HAP-1 (cell line): ENCODE data around the gene SYCP2L.
A peak's percentile ranks its signal among the peaks of the same experiment; 100 is the strongest.

Source experiments
- DNase-seq, 2 experiments: peaks; one replicate each; pipeline ENCODE4 v3.0.0-alpha.2; 2016 to 2020; ENCODE audit warnings: low spot score in 2 of 2
- H3K27me3 ChIP-seq: fragments of 250-450 bp; sonication (Bioruptor Pico); 2 replicates; pipeline ENCODE4 v1.5.1; 2020; ENCODE audit warnings: low read depth, mild to moderate bottlenecking, moderate library complexity
- H3K36me3 ChIP-seq: fragments of 250-450 bp; sonication (Bioruptor Pico); replicated peaks from 2 replicates; pipeline ENCODE4 v1.5.1; 2020; ENCODE audit warnings: mild to moderate bottlenecking
- H3K4me1 ChIP-seq: fragments of 250-450 bp; sonication (Bioruptor Pico); 2 replicates; pipeline ENCODE4 v1.5.1; 2020; ENCODE audit warnings: mild to moderate bottlenecking
- H3K4me3 ChIP-seq: fragments of 250-450 bp; sonication (Bioruptor Pico); 2 replicates; pipeline ENCODE4 v1.5.1; 2020; ENCODE audit warnings: mild to moderate bottlenecking, moderate library complexity
- H3K9me3 ChIP-seq: fragments of 250-450 bp; sonication (Bioruptor Pico); 2 replicates; pipeline ENCODE4 v1.5.1; 2020; ENCODE audit warnings: mild to moderate bottlenecking, moderate library complexity
- in situ Hi-C: fragments of 300-500 bp; cut with MboI; formaldehyde crosslinking; loops from 3 replicates; pipeline ENCODE4 v1.14.3; 2020; ENCODE audit warnings: low sequenced_read_pairs, inconsistent platforms, mixed read lengths

SYCP2L gene

DNA sequence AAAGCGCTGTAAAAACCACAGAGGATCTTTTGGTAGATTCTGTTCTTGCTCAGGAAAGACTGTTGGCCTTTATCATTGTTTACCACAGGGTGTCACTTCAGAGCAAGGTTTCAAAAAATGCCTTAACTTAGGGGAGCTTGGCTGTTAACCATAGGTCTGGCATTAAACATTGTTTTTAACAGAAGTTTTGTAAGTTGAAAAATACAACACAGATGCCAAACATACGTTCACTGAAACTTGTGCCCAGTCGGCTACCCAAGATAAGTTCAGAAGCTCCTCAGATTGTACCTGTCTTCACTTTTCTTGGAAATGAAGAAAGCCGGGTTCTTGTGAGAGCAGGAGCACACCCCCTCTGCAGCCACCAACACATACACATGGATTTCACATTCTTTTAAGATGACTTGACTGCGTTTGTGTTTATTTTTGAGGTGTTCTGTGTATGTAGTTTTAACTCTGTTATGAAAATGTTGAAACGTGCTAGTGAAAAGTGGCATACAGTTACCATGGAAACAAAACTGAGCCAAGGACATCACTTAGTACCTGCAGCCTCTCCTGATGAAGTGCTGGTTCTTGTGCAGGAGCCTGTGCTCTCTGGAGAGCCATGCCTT is 64.9 kb downstream of the SYCP2L start:
- peak in 1 of 2 experiments; percentile 18 for DNase-seq
- Histone ChIP-seq H3K4me3 (no peak overlapping the region), H3K9me3 (no peaks in the 10 kb centered on the region), H3K36me3 (no peaks in the 10 kb centered on the region), H3K4me1 (no peaks in the 10 kb centered on the region), H3K27me3 (no peaks in the 10 kb centered on the region)
- in situ Hi-C loops: loop anchor here (10.0 kb wide), 1 partner anchor 543 kb away; no protein-coding TSS in a partner anchor

DNA sequence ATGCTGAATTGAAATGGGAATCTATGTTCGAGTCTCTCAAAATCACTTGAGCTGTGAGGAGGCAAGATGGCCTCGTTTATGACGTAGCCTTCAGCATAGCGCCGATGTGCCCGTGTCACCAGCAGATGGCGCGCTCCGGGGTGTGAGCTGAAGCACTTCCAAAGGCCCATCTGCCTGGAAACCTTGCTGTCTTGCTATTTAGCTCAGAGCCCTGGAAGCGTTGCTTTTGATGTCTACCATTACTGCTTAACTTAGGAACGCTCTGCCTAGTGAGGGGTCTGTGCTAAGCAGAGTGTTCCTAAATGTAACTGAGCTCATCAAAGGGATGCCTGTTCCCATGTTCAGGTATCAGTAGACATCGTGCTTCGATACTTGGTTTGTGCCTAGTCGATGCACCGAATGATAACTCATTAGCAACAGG is 67.7 kb downstream of the SYCP2L start:
- H3K4me1 ChIP-seq: no peaks in the 10 kb centered on the region
- DNase-seq: peak; percentile 59 to 93
- H3K36me3 ChIP-seq: peaks cover 3% of the 10 kb centered on the region
- in situ Hi-C loops: loop anchor here (5.0 to 10.0 kb wide), 2 partner anchors 113 to 540 kb away; no protein-coding TSS in a partner anchor
- H3K27me3 ChIP-seq: no peaks in the 10 kb centered on the region
- H3K9me3 ChIP-seq: no peaks in the 10 kb centered on the region
- H3K4me3 ChIP-seq: no peak overlapping the region

DNA sequence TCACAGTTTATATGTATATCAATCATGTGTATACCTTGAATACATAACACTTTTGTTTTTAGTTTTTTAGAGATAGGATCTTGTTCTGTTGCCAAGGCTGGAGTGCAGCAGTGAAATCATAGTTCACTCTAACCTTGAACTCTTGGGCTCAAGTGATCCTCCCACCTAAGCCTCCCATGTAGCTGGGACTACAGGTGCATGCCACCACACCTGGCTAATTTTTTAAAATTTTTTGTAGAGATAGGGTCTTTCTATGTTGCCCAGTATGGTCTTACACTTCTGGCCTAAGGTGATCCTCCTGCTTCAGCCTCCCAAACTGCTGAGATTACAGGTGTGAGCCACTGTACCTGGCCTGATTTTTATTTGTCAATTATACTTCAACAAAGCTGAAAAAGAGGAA is 69.9 kb downstream of the SYCP2L start:
- no peaks in the 10 kb centered on the region for H3K27me3 ChIP-seq
- DNase-seq: no peak
- no peaks in the 10 kb centered on the region for H3K9me3 ChIP-seq
- in situ Hi-C loops: loop anchor here (5.0 to 10.0 kb wide), 2 partner anchors 111 to 538 kb away; no protein-coding TSS in a partner anchor
- H3K4me1 ChIP-seq: no peaks in the 10 kb centered on the region
- no peak overlapping the region for H3K4me3 ChIP-seq
- peaks cover 3% of the 10 kb centered on the region for H3K36me3 ChIP-seq

DNA sequence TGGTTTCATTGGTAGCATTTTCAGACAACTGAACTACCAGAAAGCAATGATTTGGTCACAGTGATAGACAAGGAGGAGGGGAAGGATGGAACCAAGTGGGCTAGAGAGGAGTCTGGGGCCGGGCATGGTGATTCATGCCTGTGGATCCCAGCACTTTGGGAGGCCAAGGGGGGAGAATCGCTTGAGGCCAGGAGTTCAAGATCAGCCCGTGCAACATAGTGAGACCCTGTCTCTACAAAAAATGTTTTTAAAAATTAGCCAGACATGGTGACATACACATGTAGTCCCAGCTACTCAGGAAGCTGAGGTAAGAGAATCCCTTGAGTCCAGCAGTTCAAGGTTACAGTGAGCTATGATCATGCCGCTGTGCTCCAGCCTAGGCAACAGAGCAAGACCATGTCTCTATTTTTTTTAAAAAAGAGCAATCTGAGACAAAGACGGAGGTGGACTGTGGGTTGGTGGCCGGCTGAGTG is 70.6 kb downstream of the SYCP2L start:
- H3K27me3 ChIP-seq: no peaks in the 10 kb centered on the region
- no peak for DNase-seq
- no peaks in the 10 kb centered on the region for H3K9me3 ChIP-seq
- H3K4me3 ChIP-seq: no peak overlapping the region
- in situ Hi-C loops: loop anchor here (5.0 to 10.0 kb wide), 2 partner anchors 110 to 537 kb away; no protein-coding TSS in a partner anchor
- H3K36me3 ChIP-seq: peaks cover 3% of the 10 kb centered on the region
- no peaks in the 10 kb centered on the region for H3K4me1 ChIP-seq

DNA sequence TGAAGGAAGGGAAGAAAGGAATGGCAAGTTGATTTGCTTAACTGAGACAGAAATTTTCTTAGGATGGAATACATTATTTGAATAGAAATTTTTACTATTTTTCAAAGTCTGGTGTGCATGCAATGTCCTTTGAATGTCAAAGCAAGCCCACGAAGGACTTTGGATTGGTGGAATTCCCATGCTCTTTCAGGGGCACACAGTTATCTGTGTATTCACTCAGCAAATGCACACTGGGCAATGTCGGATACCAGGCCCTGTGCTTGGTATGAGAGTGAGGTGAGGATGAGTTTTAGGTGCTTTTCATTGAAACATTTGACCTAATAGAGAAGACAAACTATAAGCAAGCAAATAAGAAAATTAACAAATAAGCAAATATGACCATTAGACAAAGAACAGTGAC is 73.3 kb downstream of the SYCP2L start:
- H3K27me3 ChIP-seq: no peaks in the 10 kb centered on the region
- no peaks in the 10 kb centered on the region for H3K4me1 ChIP-seq
- H3K4me3 ChIP-seq: no peak overlapping the region
- no peak for DNase-seq
- in situ Hi-C loops: no loop called here
- peaks cover 3% of the 10 kb centered on the region for H3K36me3 ChIP-seq
- no peaks in the 10 kb centered on the region for H3K9me3 ChIP-seq

DNA sequence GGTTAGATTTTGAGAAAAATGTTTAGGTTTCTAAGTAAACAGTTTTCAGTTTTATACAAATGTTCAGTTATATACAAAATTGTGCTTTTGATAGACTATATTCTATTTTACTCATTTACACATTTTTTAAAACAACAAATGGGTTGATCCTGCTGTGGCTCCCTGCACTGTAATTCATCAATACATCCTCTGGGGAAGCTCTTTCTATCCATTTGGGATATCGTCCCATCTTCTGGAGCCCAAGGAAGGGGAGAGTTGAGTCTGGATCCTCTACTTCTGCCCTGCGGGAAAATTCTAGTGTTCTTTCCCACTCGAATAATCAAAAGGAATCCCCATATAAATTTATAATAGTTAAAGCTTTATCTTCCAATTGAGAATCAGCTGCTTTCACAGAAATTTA is 75.0 kb downstream of the SYCP2L start:
- in situ Hi-C loops: no loop called here
- Histone ChIP-seq H3K27me3 (no peaks in the 10 kb centered on the region), H3K4me3 (no peak overlapping the region), H3K4me1 (no peaks in the 10 kb centered on the region), H3K9me3 (no peaks in the 10 kb centered on the region), H3K36me3 (peaks cover 9% of the 10 kb centered on the region)
- no peak for DNase-seq

DNA sequence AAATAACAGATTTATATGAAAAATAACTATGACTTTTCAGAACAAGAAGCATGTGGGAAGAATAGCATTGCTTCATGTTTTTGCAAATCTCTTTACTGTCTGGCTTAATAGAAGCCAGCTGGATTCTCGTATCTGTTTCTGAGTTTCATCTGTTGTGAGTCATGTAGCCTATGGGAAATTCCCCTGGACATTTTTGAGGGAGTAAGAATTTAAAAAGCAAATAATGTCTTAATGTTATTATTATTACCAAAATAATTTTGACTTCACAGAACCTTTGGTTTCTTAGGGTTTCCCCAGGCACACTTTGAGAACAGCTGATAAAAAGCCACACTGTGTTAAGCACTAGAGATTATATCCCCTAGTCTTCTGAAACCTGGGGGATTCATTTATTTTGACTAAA is 75.8 kb downstream of the SYCP2L start:
- H3K4me1 ChIP-seq: no peaks in the 10 kb centered on the region
- no peak overlapping the region for H3K4me3 ChIP-seq
- H3K36me3 ChIP-seq: peaks cover 9% of the 10 kb centered on the region
- no peaks in the 10 kb centered on the region for H3K27me3 ChIP-seq
- no peak for DNase-seq
- in situ Hi-C loops: no loop called here
- no peaks in the 10 kb centered on the region for H3K9me3 ChIP-seq

DNA sequence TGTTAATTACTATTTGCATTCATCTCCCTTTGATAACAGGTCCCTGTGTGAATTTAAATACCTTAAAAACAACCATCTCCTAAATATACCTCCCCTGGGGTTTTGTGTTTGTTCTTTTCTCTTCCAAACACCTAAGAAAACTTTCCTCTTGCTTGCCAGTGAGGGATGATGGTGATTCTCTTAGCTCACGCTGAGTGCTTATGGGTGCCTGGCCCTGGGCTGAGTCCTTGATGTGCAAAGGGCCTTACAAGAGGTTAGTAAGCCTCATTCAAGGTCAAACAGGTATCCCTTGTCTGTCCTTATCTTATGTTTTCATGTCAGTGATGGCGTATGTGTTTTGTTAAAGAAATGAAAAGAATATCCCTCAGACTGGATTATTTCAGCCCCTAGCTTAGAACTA is 76.3 kb downstream of the SYCP2L start:
- peaks cover 9% of the 10 kb centered on the region for H3K36me3 ChIP-seq
- H3K9me3 ChIP-seq: no peaks in the 10 kb centered on the region
- H3K27me3 ChIP-seq: no peaks in the 10 kb centered on the region
- no peaks in the 10 kb centered on the region for H3K4me1 ChIP-seq
- no peak for DNase-seq
- no peak overlapping the region for H3K4me3 ChIP-seq
- in situ Hi-C loops: no loop called here

DNA sequence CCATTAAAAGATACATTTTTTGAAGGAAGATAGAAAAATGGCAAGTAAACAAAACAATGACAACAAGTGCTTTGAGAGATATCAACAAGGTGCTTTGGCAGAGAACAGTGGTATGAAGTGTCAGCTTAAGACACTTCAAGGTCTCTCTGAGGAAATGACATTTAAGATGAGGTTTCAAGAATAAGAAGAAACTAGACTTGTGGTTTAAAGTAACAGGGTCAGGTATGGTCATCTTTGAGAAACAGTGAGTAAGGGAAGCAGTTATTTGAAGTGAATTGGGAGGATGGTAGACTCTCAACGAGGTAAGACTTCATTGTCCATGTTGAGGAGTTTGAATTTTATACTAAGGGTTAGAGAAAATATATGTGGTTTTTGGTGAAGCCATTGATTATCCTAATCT is 77.8 kb downstream of the SYCP2L start:
- Histone ChIP-seq H3K4me3 (no peak overlapping the region), H3K27me3 (no peaks in the 10 kb centered on the region), H3K4me1 (no peaks in the 10 kb centered on the region), H3K36me3 (peaks cover 6% of the 10 kb centered on the region; the same call in 1 of the 2 replicates), H3K9me3 (no peaks in the 10 kb centered on the region)
- in situ Hi-C loops: no loop called here
- DNase-seq: no peak

DNA sequence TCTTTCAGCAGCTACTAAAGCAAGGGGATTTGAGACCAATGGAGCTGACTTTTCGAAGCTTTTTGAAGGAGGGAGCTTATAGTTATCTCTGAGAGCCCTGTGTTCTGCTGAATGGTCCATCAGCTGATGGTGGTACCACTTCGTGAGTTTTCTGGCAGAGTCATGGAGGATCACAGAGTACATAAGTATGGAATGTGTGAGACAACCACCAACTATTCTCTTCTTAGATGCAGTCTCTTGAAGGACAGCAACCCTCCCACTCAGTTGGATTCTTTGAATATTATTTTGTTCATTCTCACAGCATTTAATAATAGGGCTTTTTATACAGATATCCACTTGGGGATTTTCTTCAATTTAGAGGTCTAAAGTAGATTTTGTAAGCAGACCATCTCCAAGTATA is 81.9 kb downstream of the SYCP2L start:
- no peaks in the 10 kb centered on the region for H3K27me3 ChIP-seq
- no peaks in the 10 kb centered on the region for H3K4me1 ChIP-seq
- in situ Hi-C loops: no loop called here
- no peaks in the 10 kb centered on the region for H3K9me3 ChIP-seq
- H3K4me3 ChIP-seq: no peak overlapping the region
- no peak for DNase-seq
- H3K36me3 ChIP-seq: peaks cover 6% of the 10 kb centered on the region; the same call in 1 of the 2 replicates

DNA sequence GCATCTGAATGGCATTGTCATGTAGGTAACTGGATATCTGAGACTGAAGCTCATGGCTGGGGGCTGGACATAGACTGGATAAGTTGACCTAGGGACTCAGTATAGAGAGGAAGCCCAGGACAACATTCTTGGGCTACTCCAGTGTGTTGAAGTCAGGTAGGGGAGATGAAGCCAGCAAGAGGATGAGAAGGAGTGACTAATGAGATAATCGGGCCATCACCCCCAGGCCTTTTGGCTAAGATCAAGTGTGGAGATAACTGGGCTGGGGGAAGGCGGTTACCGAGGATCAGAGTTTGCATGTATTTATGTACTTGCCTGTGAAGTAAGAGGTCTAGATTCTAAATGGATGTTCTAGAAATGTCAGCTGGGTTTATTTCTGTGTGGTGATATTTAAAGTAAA is 83.9 kb downstream of the SYCP2L start:
- Histone ChIP-seq H3K4me1 (no peaks in the 10 kb centered on the region), H3K4me3 (no peak overlapping the region), H3K36me3 (peaks cover 10% of the 10 kb centered on the region), H3K9me3 (no peaks in the 10 kb centered on the region), H3K27me3 (no peaks in the 10 kb centered on the region)
- DNase-seq: no peak
- in situ Hi-C loops: no loop called here

DNA sequence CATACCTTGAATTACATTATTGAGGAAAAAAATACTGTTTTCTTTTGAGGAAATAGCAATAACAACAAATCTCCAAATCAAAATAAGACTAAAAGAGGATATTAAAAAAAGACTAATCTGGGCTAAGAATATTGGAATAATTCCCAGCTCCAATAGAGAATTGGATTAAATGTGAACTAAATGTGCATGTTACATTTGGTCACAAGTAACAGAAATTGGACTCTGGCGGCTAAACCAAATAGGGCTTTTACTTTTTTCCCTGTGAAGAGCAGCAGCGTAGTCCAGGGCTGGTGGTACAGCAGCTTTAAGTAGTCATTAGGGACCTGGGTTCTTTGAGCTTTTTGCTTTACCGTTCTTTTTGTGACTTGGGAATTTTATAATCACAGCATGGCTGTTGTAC is 85.3 kb downstream of the SYCP2L start:
- H3K36me3 ChIP-seq: peaks cover 3% of the 10 kb centered on the region
- no peak for DNase-seq
- H3K9me3 ChIP-seq: no peaks in the 10 kb centered on the region
- in situ Hi-C loops: no loop called here
- no peaks in the 10 kb centered on the region for H3K27me3 ChIP-seq
- H3K4me3 ChIP-seq: no peak overlapping the region
- H3K4me1 ChIP-seq: no peaks in the 10 kb centered on the region

DNA sequence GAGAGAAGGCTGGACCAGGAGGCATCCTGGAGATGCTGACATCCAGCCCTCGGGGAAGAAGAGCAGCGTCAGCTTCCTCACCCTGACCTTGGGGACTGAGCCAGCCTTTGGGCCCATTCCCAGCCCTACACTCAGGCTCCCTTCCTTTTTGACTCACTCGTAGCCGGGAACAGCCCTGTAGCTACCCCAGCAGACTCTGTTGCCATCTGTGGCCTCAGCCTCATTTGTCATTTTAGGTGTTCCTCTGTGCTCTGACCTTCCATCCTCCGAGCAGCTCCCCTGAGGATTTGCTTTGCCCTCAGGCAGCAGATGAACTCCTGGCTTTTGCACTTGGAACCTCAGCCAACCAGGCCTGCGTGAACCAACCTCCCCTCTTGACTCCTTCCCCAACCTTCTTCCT is 89.7 kb downstream of the SYCP2L start:
- H3K4me1 ChIP-seq: peaks cover 9% of the 10 kb centered on the region
- H3K4me3 ChIP-seq: no peak overlapping the region
- no peaks in the 10 kb centered on the region for H3K27me3 ChIP-seq
- no peak for DNase-seq
- no peaks in the 10 kb centered on the region for H3K9me3 ChIP-seq
- in situ Hi-C loops: no loop called here
- peaks cover 3% of the 10 kb centered on the region for H3K36me3 ChIP-seq

DNA sequence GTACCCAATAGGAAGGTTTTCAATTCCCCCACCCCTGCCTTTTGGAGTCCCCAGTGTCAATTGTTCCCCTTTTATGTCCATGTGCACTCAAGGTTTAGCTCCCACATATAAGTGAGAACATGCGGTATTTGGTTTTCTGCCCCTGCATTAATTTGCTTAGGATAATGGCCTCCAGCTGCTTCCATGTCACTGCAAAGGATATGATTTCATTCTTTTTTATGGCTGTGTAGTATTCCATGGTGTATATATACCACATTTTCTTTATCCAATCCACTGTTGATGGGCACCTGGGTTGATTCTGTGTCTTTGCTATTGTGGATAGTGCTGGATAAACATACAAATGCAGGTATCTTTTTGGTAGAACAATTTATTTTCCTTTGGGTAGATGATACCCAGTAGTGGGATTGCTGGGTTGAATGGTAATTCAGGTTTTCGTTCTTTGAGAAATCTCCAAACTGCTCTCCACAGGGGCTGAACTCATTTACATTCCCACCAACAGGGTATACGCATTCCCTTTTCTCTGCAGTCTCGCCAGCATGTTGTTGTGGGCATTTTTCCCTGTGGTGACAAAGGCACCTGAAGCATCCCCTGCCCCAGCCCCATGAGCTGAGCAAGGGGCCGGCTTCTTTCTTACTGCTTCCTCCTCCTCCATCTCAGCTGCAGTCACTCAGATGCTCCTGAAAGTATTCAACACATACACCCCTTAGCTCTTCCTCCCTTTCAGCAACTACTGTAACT is 90.5 kb downstream of the SYCP2L start:
- Histone ChIP-seq H3K27me3 (no peaks in the 10 kb centered on the region), H3K4me1 (peaks cover 9% of the 10 kb centered on the region), H3K9me3 (no peaks in the 10 kb centered on the region), H3K4me3 (no peak overlapping the region), H3K36me3 (peaks cover 3% of the 10 kb centered on the region)
- in situ Hi-C loops: no loop called here
- DNase-seq: no peak
